Mesenchymal stem cell (in vitro differentiated cells and primary cell): Measurements from ENCODE around the gene NBPF3.

Experiments used
- DNase-seq: peaks from one replicate; pipeline ENCODE4 v3.0.0-alpha.2; 2013
- H2AFZ ChIP-seq: one replicate; pipeline ENCODE4 v1.6.1; 2013; ENCODE audit warnings: low read depth, mild to moderate bottlenecking, control low read depth, inconsistent platforms, low read length, moderate library complexity
- H2AK5ac ChIP-seq: 2 replicates; pipeline ENCODE4 v1.6.1; 2013; ENCODE audit warnings: low read length, moderate library complexity, mild to moderate bottlenecking, inconsistent platforms; ENCODE audit not compliant: severe bottlenecking
- H2BK120ac ChIP-seq: one replicate; pipeline ENCODE4 v1.6.1; 2013; ENCODE audit warnings: low read depth, mild to moderate bottlenecking, inconsistent platforms, low read length, moderate library complexity
- H2BK12ac ChIP-seq, 2 experiments: one replicate each; pipeline ENCODE4 v1.6.1; 2013; ENCODE audit warnings: inconsistent platforms in 2 of 2, low read length in 2 of 2, mild to moderate bottlenecking in 2 of 2, moderate library complexity in 2 of 2, control low read depth in 1 of 2
- H2BK15ac ChIP-seq: one replicate; pipeline ENCODE4 v1.6.1; 2013; ENCODE audit warnings: mild to moderate bottlenecking, low read depth, inconsistent platforms; ENCODE audit not compliant: poor library complexity, severe bottlenecking
- H2BK5ac ChIP-seq: 2 replicates; pipeline ENCODE4 v1.6.1; 2013; ENCODE audit warnings: low read depth, mild to moderate bottlenecking, low read length, control low read depth, inconsistent platforms; ENCODE audit not compliant: poor library complexity, severe bottlenecking
- H3K14ac ChIP-seq, 2 experiments: one replicate each; pipeline ENCODE4 v1.6.1; 2013; ENCODE audit warnings: inconsistent platforms in 2 of 2, low read length in 2 of 2, control low read depth in 1 of 2, mild to moderate bottlenecking in 1 of 2, moderate library complexity in 1 of 2
- H3K18ac ChIP-seq, 2 experiments: one replicate each; pipeline ENCODE4 v1.6.1; 2013; ENCODE audit warnings: inconsistent platforms in 2 of 2, low read length in 2 of 2, control low read depth in 1 of 2, low read depth in 1 of 2, mild to moderate bottlenecking in 1 of 2
- H3K23ac ChIP-seq, 2 experiments: one replicate each; pipeline ENCODE4 v1.6.1; 2013; ENCODE audit warnings: inconsistent platforms in 2 of 2, low read length in 2 of 2, mild to moderate bottlenecking in 2 of 2, moderate library complexity in 2 of 2, control low read depth in 1 of 2
- H3K27ac ChIP-seq: 2 replicates; pipeline ENCODE4 v1.5.1; 2013; ENCODE audit warnings: mild to moderate bottlenecking, moderate library complexity, low read length, control low read depth, inconsistent platforms; ENCODE audit not compliant: poor library complexity, severe bottlenecking
- H3K27me3 ChIP-seq, 2 experiments: 2 replicates each; pipeline versions ENCODE4 v1.6.1 to v1.7.0; 2013; ENCODE audit warnings: low read length in 2 of 2, mild to moderate bottlenecking in 2 of 2, moderate library complexity in 2 of 2, control low read depth in 1 of 2, inconsistent platforms in 1 of 2; ENCODE audit not compliant: control insufficient read depth in 1 of 2, insufficient read depth in 1 of 2
- H3K36me3 ChIP-seq, 2 experiments: 2 replicates each; pipeline versions ENCODE4 v1.6.1 to v1.7.0; 2013; ENCODE audit warnings: low read length in 2 of 2, control low read depth in 1 of 2, inconsistent platforms in 1 of 2, low read depth in 1 of 2, mild to moderate bottlenecking in 1 of 2; ENCODE audit not compliant: insufficient read depth in 2 of 2, control insufficient read depth in 1 of 2
- H3K4ac ChIP-seq, 2 experiments: one replicate each; pipeline ENCODE4 v1.6.1; 2013; ENCODE audit warnings: inconsistent platforms in 2 of 2, low read length in 2 of 2, mild to moderate bottlenecking in 2 of 2, moderate library complexity in 2 of 2, control low read depth in 1 of 2, low read depth in 1 of 2
- H3K4me1 ChIP-seq: 2 replicates; pipeline ENCODE4 v1.6.1; 2013; ENCODE audit warnings: low read depth, low read length, control low read depth; ENCODE audit not compliant: control insufficient read depth, insufficient read depth
- H3K4me2 ChIP-seq: 2 replicates; pipeline ENCODE4 v1.6.1; 2013; ENCODE audit warnings: low read length, mild to moderate bottlenecking, inconsistent platforms; ENCODE audit not compliant: poor library complexity, severe bottlenecking
- H3K4me3 ChIP-seq, 2 experiments: 2 replicates each; pipeline versions ENCODE4 v1.5.1 to v1.7.0; 2013; ENCODE audit warnings: low read length in 2 of 2, mild to moderate bottlenecking in 2 of 2, control low read depth in 1 of 2, low read depth in 1 of 2; ENCODE audit not compliant: insufficient read depth in 1 of 2
- H3K79me1 ChIP-seq: replicated peaks from 2 replicates; pipeline ENCODE4 v1.6.1; 2013; ENCODE audit warnings: mild to moderate bottlenecking, control low read depth, low read length, inconsistent platforms; ENCODE audit not compliant: poor library complexity, severe bottlenecking
- H3K9ac ChIP-seq: 2 replicates; pipeline ENCODE4 v1.7.0; 2013; ENCODE audit warnings: mild to moderate bottlenecking, low read length, moderate library complexity
- H3K9me3 ChIP-seq: 2 replicates; pipeline ENCODE4 v1.7.0; 2013; ENCODE audit warnings: mild to moderate bottlenecking, low read length; ENCODE audit not compliant: control insufficient read depth
- H4K8ac ChIP-seq: one replicate; pipeline ENCODE4 v1.6.1; 2013; ENCODE audit warnings: inconsistent platforms, mild to moderate bottlenecking, low read length, moderate library complexity
- H4K91ac ChIP-seq: one replicate; pipeline ENCODE4 v1.6.1; 2013; ENCODE audit warnings: mild to moderate bottlenecking, low read length, inconsistent platforms
- WGBS: methylation state at CpG from one replicate; pipeline ENCODE4 v1.1.7; 2013; ENCODE audit warnings: mixed read lengths; 5-methylcytosine and 5-hydroxymethylcytosine counted together

Gene NBPF3

GRCh38 chr1:21435646-21436487, 4.1 kb upstream of the NBPF3 start:
- no peak overlapping the region for H3K27ac ChIP-seq
- peak overlapping the region; percentile 86 for H2BK15ac ChIP-seq
- no peaks in the 10 kb centered on the region for H3K36me3 ChIP-seq
- H3K4ac ChIP-seq, result no peak overlapping the region
- peak overlapping the region; percentile 84 for H4K8ac ChIP-seq
- H3K4me1 ChIP-seq, result peaks cover 9% of the 10 kb centered on the region
- no peak overlapping the region for H3K14ac ChIP-seq
- H2AK5ac ChIP-seq, result no peak overlapping the region
- DNase-seq, result no peak
- no peak overlapping the region for H2BK5ac ChIP-seq
- H3K27me3 ChIP-seq, result peaks cover 0 to 7% of the 10 kb centered on the region in 2 experiments
- no peak overlapping the region for H2AFZ ChIP-seq
- no peak overlapping the region for H2BK12ac ChIP-seq
- no peak overlapping the region for H2BK120ac ChIP-seq
- peak overlapping the region in 1 of 2 experiments; percentile 79 for H3K18ac ChIP-seq
- no peak overlapping the region for H4K91ac ChIP-seq
- peak overlapping the region in 1 of 2 experiments; percentile 49 for H3K4me3 ChIP-seq
- H3K9ac ChIP-seq, result no peak overlapping the region
- no peaks in the 10 kb centered on the region for H3K79me1 ChIP-seq
- no peaks in the 10 kb centered on the region for H3K9me3 ChIP-seq
- peak overlapping the region; percentile 77 for H3K4me2 ChIP-seq
- H3K23ac ChIP-seq, result no peak overlapping the region
- 78% methylated on average over 17 of the region's 20 CpGs for WGBS

DNA sequence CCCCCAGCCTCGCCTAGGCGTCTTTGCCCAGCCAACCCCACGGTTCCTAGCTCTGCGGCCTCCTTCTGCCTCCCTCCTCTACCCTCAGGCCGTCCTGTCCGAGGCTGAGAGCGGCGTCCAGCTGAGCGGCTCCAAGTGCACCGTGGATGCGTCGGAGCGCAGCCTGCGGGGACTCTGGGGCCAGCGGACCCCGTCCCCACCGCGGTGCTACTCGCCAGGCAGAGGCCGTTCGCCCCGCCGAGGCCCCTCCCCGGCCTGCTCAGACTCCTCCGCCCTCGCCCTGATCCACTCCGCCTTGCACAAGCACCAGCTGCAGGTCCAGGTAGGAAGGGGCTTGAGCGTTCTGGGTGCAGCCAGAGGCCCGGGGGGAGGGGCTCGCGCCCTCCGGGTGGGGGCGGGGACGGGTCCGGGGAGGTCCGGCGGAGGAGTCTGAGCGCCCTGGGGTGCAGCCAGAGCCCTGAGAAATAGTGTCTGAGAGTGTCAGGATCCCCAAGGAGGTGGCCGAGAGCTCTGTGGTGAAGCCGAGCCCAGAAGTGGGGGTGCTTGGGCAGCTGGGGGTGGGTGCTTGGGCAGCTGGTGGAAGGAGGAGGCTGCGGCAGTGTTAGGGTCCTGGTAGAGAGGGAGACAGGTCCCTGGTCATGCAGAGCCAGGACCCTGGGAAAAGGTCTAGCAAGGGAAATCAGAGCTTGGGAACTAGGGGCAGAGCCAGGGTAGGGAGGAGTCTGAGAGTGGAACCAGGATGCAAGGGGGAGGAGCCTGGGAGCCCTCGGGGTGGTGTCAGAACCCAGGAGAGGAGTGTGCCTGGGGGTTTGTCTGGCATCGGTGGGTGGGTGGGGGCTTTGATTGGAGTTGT, 3.2 kb upstream of the NBPF3 start:
- Histone ChIP-seq H3K14ac (peak overlapping the region in 1 of 2 experiments; percentile 68), H4K8ac (peak overlapping the region; percentile 84), H3K36me3 (no peaks in the 10 kb centered on the region), H3K18ac (peak overlapping the region in 1 of 2 experiments; percentile 79), H3K4me3 (peak overlapping the region; percentile 40 to 49), H3K27me3 (peaks cover 0 to 7% of the 10 kb centered on the region in 2 experiments), H3K4me1 (peaks cover 9% of the 10 kb centered on the region), H4K91ac (no peak overlapping the region), H2BK15ac (peak overlapping the region; percentile 55), H3K4me2 (peak overlapping the region; percentile 77), H3K9me3 (no peaks in the 10 kb centered on the region), H2BK12ac (peak overlapping the region in 1 of 2 experiments; percentile 45), H2AK5ac (no peak overlapping the region), H3K27ac (no peak overlapping the region), H2BK5ac (no peak overlapping the region), H3K9ac (no peak overlapping the region), H2AFZ (peak overlapping the region; percentile 73), H3K4ac (peak overlapping the region in 1 of 2 experiments; percentile 52), H3K23ac (peak overlapping the region in 1 of 2 experiments; percentile 79), H2BK120ac (no peak overlapping the region), H3K79me1 (peaks cover 3% of the 10 kb centered on the region)
- 16% methylated on average over 38 of the region's 43 CpGs for WGBS
- DNase-seq, result no peak

DNA sequence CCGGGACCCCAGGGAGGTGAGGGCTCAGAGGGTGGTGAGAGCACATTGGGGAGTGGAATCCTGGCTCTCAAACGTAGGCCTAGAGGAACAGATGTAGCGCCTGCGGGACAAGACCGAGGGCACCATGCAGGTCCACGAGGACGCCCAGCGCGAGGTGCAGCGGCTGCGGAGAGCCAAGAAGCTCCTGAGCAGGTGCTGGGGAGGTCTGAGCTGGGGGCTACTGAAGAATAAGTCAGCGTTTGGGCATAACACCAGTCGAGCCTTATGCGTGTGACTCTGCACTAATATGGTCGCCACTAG, 2.6 kb upstream of the NBPF3 start:
- Histone ChIP-seq H3K27me3 (peaks cover 0 to 7% of the 10 kb centered on the region in 2 experiments), H3K9me3 (no peaks in the 10 kb centered on the region), H3K18ac (peak overlapping the region; percentile 54 to 71), H3K9ac (no peak overlapping the region), H2BK120ac (no peak overlapping the region), H4K91ac (no peak overlapping the region), H3K4me1 (peaks cover 9% of the 10 kb centered on the region), H2AFZ (no peak overlapping the region), H3K14ac (no peak overlapping the region), H2BK5ac (no peak overlapping the region), H2BK12ac (peak overlapping the region in 1 of 2 experiments; percentile 61), H3K79me1 (peaks cover 3% of the 10 kb centered on the region), H3K4ac (no peak overlapping the region), H3K36me3 (no peaks in the 10 kb centered on the region), H3K4me3 (no peak overlapping the region), H3K27ac (no peak overlapping the region), H2AK5ac (no peak overlapping the region), H3K23ac (no peak overlapping the region), H4K8ac (peak overlapping the region; percentile 76), H3K4me2 (no peak overlapping the region), H2BK15ac (no peak overlapping the region)
- 60% methylated on average over 15 of the region's 15 CpGs for WGBS
- no peak for DNase-seq
